Measurements from ENCODE around the gene CALM3.

The CALM3 gene

GRCh38 chr19:46634045-46634655, 33.0 kb downstream of the CALM3 start:
- in situ Hi-C loops (cut with MboI; ENCODE audit: low pct_unique_long_range_greater_than_20kb, low sequenced_read_pairs, unreplicated experiment) = no loop called here
- no peak for TF ChIP-seq CTCF (IDR thresholded peaks at IDR 0.05; ENCODE audit: extremely low read depth, insufficient read depth, missing control alignments)
- peak; percentile 97 for DNase-seq (ENCODE audit: low spot score)

- DNase-seq (ENCODE audit: low spot score) = no peak
- in situ Hi-C loops (cut with MboI; ENCODE audit: low pct_unique_long_range_greater_than_20kb, low sequenced_read_pairs, unreplicated experiment) = no loop called here
- TF ChIP-seq CTCF (IDR thresholded peaks at IDR 0.05; ENCODE audit: extremely low read depth, insufficient read depth, missing control alignments) = no peak
Observed at GRCh38 chr19:46634656-46635218, 33.6 kb downstream of the CALM3 start.

- TF ChIP-seq CTCF (IDR thresholded peaks at IDR 0.05; ENCODE audit: extremely low read depth, insufficient read depth, missing control alignments) = no peak
- in situ Hi-C loops (cut with MboI; ENCODE audit: low pct_unique_long_range_greater_than_20kb, low sequenced_read_pairs, unreplicated experiment) = no loop called here
- no peak for DNase-seq (ENCODE audit: low spot score)
Observed at GRCh38 chr19:46635920-46636761, 35.0 kb downstream of the CALM3 start, which contains the start of gene GNG8. GNG8 (minus strand) TSS chr19:46636202; CDS start chr19:46634682, 1,520 bp downstream.

GRCh38 chr19:46637224-46637623, 36.1 kb downstream of the CALM3 start:
- no peak for TF ChIP-seq CTCF (IDR thresholded peaks at IDR 0.05; ENCODE audit: extremely low read depth, insufficient read depth, missing control alignments)
- in situ Hi-C loops (cut with MboI; ENCODE audit: low pct_unique_long_range_greater_than_20kb, low sequenced_read_pairs, unreplicated experiment) = no loop called here
- DNase-seq (ENCODE audit: low spot score) = no peak

GRCh38 chr19:46639358-46640182, 38.4 kb downstream of the CALM3 start:
- TF ChIP-seq CTCF (IDR thresholded peaks at IDR 0.05; ENCODE audit: extremely low read depth, insufficient read depth, missing control alignments) = no peak
- in situ Hi-C loops (cut with MboI; ENCODE audit: low pct_unique_long_range_greater_than_20kb, low sequenced_read_pairs, unreplicated experiment) = no loop called here
- peak; percentile 64 for DNase-seq (ENCODE audit: low spot score)

- TF ChIP-seq CTCF (IDR thresholded peaks at IDR 0.05; ENCODE audit: extremely low read depth, insufficient read depth, missing control alignments) = no peak
- DNase-seq (ENCODE audit: low spot score) = no peak
- in situ Hi-C loops (cut with MboI; ENCODE audit: low pct_unique_long_range_greater_than_20kb, low sequenced_read_pairs, unreplicated experiment) = no loop called here
Observed at GRCh38 chr19:46640656-46641055, 39.5 kb downstream of the CALM3 start.
